Mucosa of stomach (tissue), 1 donor: ENCODE data around the gene TMEM108.

Source experiments
- H3K27me3 ChIP-seq: one replicate; pipeline ENCODE4 v1.7.0; 2013; ENCODE audit warnings: mild to moderate bottlenecking, low read length; ENCODE audit not compliant: control insufficient read depth, insufficient read depth
- H3K36me3 ChIP-seq: one replicate; pipeline ENCODE4 v1.7.0; 2013; ENCODE audit warnings: low read length; ENCODE audit not compliant: control insufficient read depth, insufficient read depth
- H3K4me1 ChIP-seq: one replicate; pipeline ENCODE4 v1.7.0; 2013; ENCODE audit warnings: mild to moderate bottlenecking, low read length; ENCODE audit not compliant: control insufficient read depth, insufficient read depth
- H3K4me3 ChIP-seq: one replicate; pipeline ENCODE4 v1.7.0; 2013; ENCODE audit warnings: low read length
- H3K9ac ChIP-seq: one replicate; pipeline ENCODE4 v1.7.0; 2013; ENCODE audit warnings: mild to moderate bottlenecking, low read length, moderate library complexity
- H3K9me3 ChIP-seq: one replicate; pipeline ENCODE4 v1.7.0; 2013; ENCODE audit warnings: mild to moderate bottlenecking, low read length, moderate library complexity; ENCODE audit not compliant: control insufficient read depth
- donor health status: Pancreatic carcinoma.

Gene TMEM108

GRCh38 chr3:133354721-133355120 lies 316.5 kb downstream of the TMEM108 start:
- Histone ChIP-seq H3K9me3 (no peaks in the 10 kb centered on the region), H3K36me3 (no peaks in the 10 kb centered on the region), H3K27me3 (no peaks in the 10 kb centered on the region), H3K9ac (no peak overlapping the region), H3K4me1 (no peaks in the 10 kb centered on the region), H3K4me3 (no peak overlapping the region)

- H3K27me3 ChIP-seq: no peaks in the 10 kb centered on the region
- no peaks in the 10 kb centered on the region for H3K9me3 ChIP-seq
- H3K4me1 ChIP-seq: no peaks in the 10 kb centered on the region
- H3K9ac ChIP-seq: no peak overlapping the region
- H3K4me3 ChIP-seq: no peak overlapping the region
- no peaks in the 10 kb centered on the region for H3K36me3 ChIP-seq
Observed at GRCh38 chr3:133360476-133360875, 322.3 kb downstream of the TMEM108 start.

- Histone ChIP-seq H3K9me3 (no peaks in the 10 kb centered on the region), H3K9ac (no peak overlapping the region), H3K4me1 (no peaks in the 10 kb centered on the region), H3K4me3 (no peak overlapping the region), H3K36me3 (no peaks in the 10 kb centered on the region), H3K27me3 (no peaks in the 10 kb centered on the region)
Observed at GRCh38 chr3:133361011-133361410, 322.8 kb downstream of the TMEM108 start.

- no peaks in the 10 kb centered on the region for H3K36me3 ChIP-seq
- H3K9ac ChIP-seq: no peak overlapping the region
- H3K4me3 ChIP-seq: no peak overlapping the region
- H3K27me3 ChIP-seq: no peaks in the 10 kb centered on the region
- H3K9me3 ChIP-seq: no peaks in the 10 kb centered on the region
- no peaks in the 10 kb centered on the region for H3K4me1 ChIP-seq
Observed at GRCh38 chr3:133361435-133361834, 323.2 kb downstream of the TMEM108 start.

GRCh38 chr3:133362539-133362938 lies 324.3 kb downstream of the TMEM108 start:
- H3K4me1 ChIP-seq: no peaks in the 10 kb centered on the region
- H3K36me3 ChIP-seq: no peaks in the 10 kb centered on the region
- no peaks in the 10 kb centered on the region for H3K27me3 ChIP-seq
- no peak overlapping the region for H3K4me3 ChIP-seq
- no peaks in the 10 kb centered on the region for H3K9me3 ChIP-seq
- no peak overlapping the region for H3K9ac ChIP-seq

GRCh38 chr3:133364704-133365103 lies 326.5 kb downstream of the TMEM108 start:
- H3K4me3 ChIP-seq: no peak overlapping the region
- no peaks in the 10 kb centered on the region for H3K27me3 ChIP-seq
- H3K4me1 ChIP-seq: no peaks in the 10 kb centered on the region
- H3K9ac ChIP-seq: no peak overlapping the region
- no peaks in the 10 kb centered on the region for H3K36me3 ChIP-seq
- H3K9me3 ChIP-seq: no peaks in the 10 kb centered on the region

- H3K27me3 ChIP-seq: no peaks in the 10 kb centered on the region
- H3K9me3 ChIP-seq: no peaks in the 10 kb centered on the region
- no peaks in the 10 kb centered on the region for H3K36me3 ChIP-seq
- H3K4me3 ChIP-seq: no peak overlapping the region
- H3K4me1 ChIP-seq: no peaks in the 10 kb centered on the region
- no peak overlapping the region for H3K9ac ChIP-seq
Observed at GRCh38 chr3:133366921-133367320, 328.7 kb downstream of the TMEM108 start.

- Histone ChIP-seq H3K9me3 (no peaks in the 10 kb centered on the region), H3K4me3 (no peak overlapping the region), H3K4me1 (no peaks in the 10 kb centered on the region), H3K27me3 (no peaks in the 10 kb centered on the region), H3K36me3 (no peaks in the 10 kb centered on the region), H3K9ac (no peak overlapping the region)
Observed at GRCh38 chr3:133367403-133367802, 329.2 kb downstream of the TMEM108 start.

GRCh38 chr3:133367956-133368355 lies 329.8 kb downstream of the TMEM108 start:
- no peaks in the 10 kb centered on the region for H3K27me3 ChIP-seq
- no peaks in the 10 kb centered on the region for H3K9me3 ChIP-seq
- no peaks in the 10 kb centered on the region for H3K36me3 ChIP-seq
- H3K4me3 ChIP-seq: no peak overlapping the region
- H3K9ac ChIP-seq: no peak overlapping the region
- H3K4me1 ChIP-seq: no peaks in the 10 kb centered on the region

- Histone ChIP-seq H3K4me3 (no peak overlapping the region), H3K9me3 (no peaks in the 10 kb centered on the region), H3K27me3 (no peaks in the 10 kb centered on the region), H3K9ac (no peak overlapping the region), H3K36me3 (no peaks in the 10 kb centered on the region), H3K4me1 (no peaks in the 10 kb centered on the region)
Observed at GRCh38 chr3:133368371-133369067, 330.3 kb downstream of the TMEM108 start.

GRCh38 chr3:133369068-133369440 lies 330.9 kb downstream of the TMEM108 start:
- Histone ChIP-seq H3K9ac (no peak overlapping the region), H3K9me3 (no peaks in the 10 kb centered on the region), H3K36me3 (no peaks in the 10 kb centered on the region), H3K4me3 (no peak overlapping the region), H3K27me3 (no peaks in the 10 kb centered on the region), H3K4me1 (no peaks in the 10 kb centered on the region)

GRCh38 chr3:133371181-133371580 lies 333.0 kb downstream of the TMEM108 start:
- Histone ChIP-seq H3K36me3 (no peaks in the 10 kb centered on the region), H3K4me1 (no peaks in the 10 kb centered on the region), H3K4me3 (no peak overlapping the region), H3K9ac (no peak overlapping the region), H3K27me3 (no peaks in the 10 kb centered on the region), H3K9me3 (no peaks in the 10 kb centered on the region)

GRCh38 chr3:133371676-133372075 lies 333.5 kb downstream of the TMEM108 start:
- Histone ChIP-seq H3K9me3 (no peaks in the 10 kb centered on the region), H3K4me3 (no peak overlapping the region), H3K9ac (no peak overlapping the region), H3K36me3 (no peaks in the 10 kb centered on the region), H3K4me1 (no peaks in the 10 kb centered on the region), H3K27me3 (no peaks in the 10 kb centered on the region)
